Suprapubic skin (tissue), 4 donors: ENCODE measurements around the gene IDH3G. TPM values are rescaled to one million over a fixed set of nuclear protein-coding genes. Genes with fewer than 3 reads are reported as not detected.
"Not testable (repeated sequence)": the region's sequence is repeated elsewhere in the genome, so short reads cannot be mapped to it uniquely, and the experiment has no call there.

Experiments used
- DNase-seq, 2 donors: peaks; one replicate each; pipeline ENCODE4 v3.0.0-alpha.2; 2019; ENCODE audit warnings: low spot score in 2 of 2
- H3K27ac ChIP-seq: fragments of 200-600 bp; sonication (generic); one replicate; pipeline ENCODE4 v1.5.1; 2019
- H3K27me3 ChIP-seq: fragments of 200-600 bp; sonication (generic); one replicate; pipeline ENCODE4 v1.5.1; 2019
- H3K36me3 ChIP-seq: fragments of 200-600 bp; sonication (generic); one replicate; pipeline ENCODE4 v1.5.1; 2019
- H3K4me1 ChIP-seq: fragments of 200-600 bp; sonication (generic); one replicate; pipeline ENCODE4 v1.5.1; 2019
- H3K4me3 ChIP-seq: fragments of 200-600 bp; sonication (generic); one replicate; pipeline ENCODE4 v1.5.1; 2019; ENCODE audit warnings: mild to moderate bottlenecking
- H3K9me3 ChIP-seq: fragments of 200-600 bp; sonication (generic); one replicate; pipeline ENCODE4 v1.5.1; 2019
- EP300 ChIP-seq: sonication (generic); formaldehyde crosslinking; IDR thresholded peaks from one replicate; pipeline ENCODE4 v1.6.1; 2017; ENCODE audit warnings: antibody characterized with exemption
- POLR2A ChIP-seq, 2 donors: fragments of 450-650 bp; IDR thresholded peaks; one replicate each; pipeline ENCODE4 v1.6.1; 2017; ENCODE audit warnings: antibody characterized with exemption in 2 of 2, mild to moderate bottlenecking in 2 of 2, moderate library complexity in 2 of 2
- POLR2AphosphoS5 ChIP-seq, 3 donors: sonication (generic); formaldehyde crosslinking; IDR thresholded peaks; one replicate each; pipeline ENCODE4 v1.6.1; 2017; ENCODE audit warnings: antibody characterized with exemption in 3 of 3
- WGBS: methylation state at CpG from one replicate; pipeline ENCODE4 v1.1.5; 2018; 5-methylcytosine and 5-hydroxymethylcytosine counted together
- total RNA-seq, 4 donors: library from RNA; depleted of rRNA; stranded (reverse); fragments of >200 nt; gene quantifications; one replicate each; pipeline ENCODE4 v1.1.0, GENCODE V29; 2016
- TF ChIP-seq, protein P1 (sequence below), 2 donors: fragments of 200-600 bp in 1 of 2; fragments of 450-650 bp in 1 of 2; sonication (generic) in 1 of 2; IDR thresholded peaks; one replicate each; pipeline ENCODE4 v1.5.1; 2016 to 2019; ENCODE audit warnings: antibody characterized with exemption in 2 of 2, mild to moderate bottlenecking in 1 of 2, moderate library complexity in 1 of 2

Gene IDH3G
- total RNA-seq, 4 donors from 2014 or later, result 58.1 to 105 (median 93.8) TPM

- WGBS, result 92% methylated on average over 13 of the region's 14 CpGs
- not testable (repeated sequence) for H3K27me3 ChIP-seq, H3K36me3 ChIP-seq, H3K27ac ChIP-seq, H3K9me3 ChIP-seq, H3K4me3 ChIP-seq
- peaks cover 15% of the 10 kb centered on the region for H3K4me1 ChIP-seq
- peak in 1 of 2 donors; percentile 44 for DNase-seq
Observed at GRCh38 chrX:153742111-153742510, 52.1 kb downstream of the IDH3G start.

DNA sequence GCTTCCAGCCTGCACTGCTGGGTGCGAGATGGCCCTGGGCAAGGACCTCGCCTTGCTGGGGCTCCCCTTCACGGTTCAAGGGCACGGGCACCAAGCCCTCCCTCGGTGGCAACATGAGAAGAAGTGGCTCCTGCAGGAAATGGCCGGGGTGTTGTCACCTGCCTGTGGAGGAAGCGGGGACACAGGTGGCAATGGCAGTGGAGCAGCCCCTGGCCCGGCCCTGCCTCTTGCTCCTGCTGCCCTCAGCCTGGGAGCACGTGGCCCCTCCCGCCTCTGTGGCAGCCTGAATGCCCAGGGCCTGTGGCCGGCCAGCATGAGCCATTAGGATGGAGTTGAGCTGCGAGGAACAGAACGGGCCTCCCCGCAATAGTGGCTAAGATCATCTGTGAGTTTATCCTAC is 52.7 kb downstream of the IDH3G start:
- TF ChIP-seq, protein P1, sequence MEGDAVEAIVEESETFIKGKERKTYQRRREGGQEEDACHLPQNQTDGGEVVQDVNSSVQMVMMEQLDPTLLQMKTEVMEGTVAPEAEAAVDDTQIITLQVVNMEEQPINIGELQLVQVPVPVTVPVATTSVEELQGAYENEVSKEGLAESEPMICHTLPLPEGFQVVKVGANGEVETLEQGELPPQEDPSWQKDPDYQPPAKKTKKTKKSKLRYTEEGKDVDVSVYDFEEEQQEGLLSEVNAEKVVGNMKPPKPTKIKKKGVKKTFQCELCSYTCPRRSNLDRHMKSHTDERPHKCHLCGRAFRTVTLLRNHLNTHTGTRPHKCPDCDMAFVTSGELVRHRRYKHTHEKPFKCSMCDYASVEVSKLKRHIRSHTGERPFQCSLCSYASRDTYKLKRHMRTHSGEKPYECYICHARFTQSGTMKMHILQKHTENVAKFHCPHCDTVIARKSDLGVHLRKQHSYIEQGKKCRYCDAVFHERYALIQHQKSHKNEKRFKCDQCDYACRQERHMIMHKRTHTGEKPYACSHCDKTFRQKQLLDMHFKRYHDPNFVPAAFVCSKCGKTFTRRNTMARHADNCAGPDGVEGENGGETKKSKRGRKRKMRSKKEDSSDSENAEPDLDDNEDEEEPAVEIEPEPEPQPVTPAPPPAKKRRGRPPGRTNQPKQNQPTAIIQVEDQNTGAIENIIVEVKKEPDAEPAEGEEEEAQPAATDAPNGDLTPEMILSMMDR (IDR thresholded peaks at IDR 0.05), result no peak
- TF ChIP-seq POLR2A (IDR thresholded peaks at IDR 0.05) (no peak), EP300 (no peak), POLR2AphosphoS5 (IDR thresholded peaks at IDR 0.05) (no peak)
- Histone ChIP-seq H3K27me3 (no peaks in the 10 kb centered on the region), H3K4me3 (no peak overlapping the region), H3K27ac (no peak overlapping the region), H3K4me1 (peaks cover 15% of the 10 kb centered on the region), H3K36me3 (no peaks in the 10 kb centered on the region), H3K9me3 (no peaks in the 10 kb centered on the region)
- 93% methylated on average over 3 of the region's 14 CpGs for WGBS
- DNase-seq, result peak in 1 of 2 donors; percentile 48

DNA sequence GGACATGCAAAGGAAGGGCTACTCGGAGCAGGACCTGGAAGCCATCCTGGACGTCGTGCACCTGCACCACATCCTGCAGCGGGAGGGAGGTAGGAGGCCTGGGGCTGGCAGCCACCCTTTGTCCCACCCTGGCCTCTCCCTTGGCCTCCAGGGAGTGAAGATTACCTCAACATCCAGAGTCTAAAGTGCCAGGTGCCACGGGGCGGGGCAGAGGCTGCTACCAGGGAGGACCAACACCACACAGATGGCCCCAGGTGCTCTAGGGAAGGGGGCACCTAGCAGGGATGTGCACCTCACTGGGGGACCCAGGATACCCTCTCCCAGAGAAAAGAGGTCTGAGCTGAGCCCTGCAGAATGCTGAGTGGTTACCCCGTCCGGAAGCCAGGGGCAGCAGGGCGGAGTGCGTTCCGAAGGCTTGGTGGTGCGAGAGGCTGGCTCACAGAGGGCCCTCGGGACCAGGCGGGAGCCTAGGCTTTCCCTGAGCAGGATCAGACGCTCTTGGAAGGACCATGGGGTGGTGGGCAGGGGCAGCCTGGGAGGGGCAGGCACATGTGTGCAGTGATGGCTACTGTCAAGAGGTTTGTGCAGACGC is 53.4 kb downstream of the IDH3G start:
- Histone ChIP-seq H3K27me3 (no peaks in the 10 kb centered on the region), H3K36me3 (no peaks in the 10 kb centered on the region), H3K4me1 (peaks cover 15% of the 10 kb centered on the region), H3K4me3 (no peak overlapping the region), H3K27ac (no peak overlapping the region), H3K9me3 (no peaks in the 10 kb centered on the region)
- no peak for TF ChIP-seq POLR2A (IDR thresholded peaks at IDR 0.05)
- TF ChIP-seq, protein P1 (IDR thresholded peaks at IDR 0.05), result no peak
- TF ChIP-seq EP300, result no peak
- TF ChIP-seq POLR2AphosphoS5 (IDR thresholded peaks at IDR 0.05), result no peak
- DNase-seq, result peak in 1 of 2 donors; percentile 44
- 83% methylated on average over 7 of the region's 16 CpGs for WGBS

DNA sequence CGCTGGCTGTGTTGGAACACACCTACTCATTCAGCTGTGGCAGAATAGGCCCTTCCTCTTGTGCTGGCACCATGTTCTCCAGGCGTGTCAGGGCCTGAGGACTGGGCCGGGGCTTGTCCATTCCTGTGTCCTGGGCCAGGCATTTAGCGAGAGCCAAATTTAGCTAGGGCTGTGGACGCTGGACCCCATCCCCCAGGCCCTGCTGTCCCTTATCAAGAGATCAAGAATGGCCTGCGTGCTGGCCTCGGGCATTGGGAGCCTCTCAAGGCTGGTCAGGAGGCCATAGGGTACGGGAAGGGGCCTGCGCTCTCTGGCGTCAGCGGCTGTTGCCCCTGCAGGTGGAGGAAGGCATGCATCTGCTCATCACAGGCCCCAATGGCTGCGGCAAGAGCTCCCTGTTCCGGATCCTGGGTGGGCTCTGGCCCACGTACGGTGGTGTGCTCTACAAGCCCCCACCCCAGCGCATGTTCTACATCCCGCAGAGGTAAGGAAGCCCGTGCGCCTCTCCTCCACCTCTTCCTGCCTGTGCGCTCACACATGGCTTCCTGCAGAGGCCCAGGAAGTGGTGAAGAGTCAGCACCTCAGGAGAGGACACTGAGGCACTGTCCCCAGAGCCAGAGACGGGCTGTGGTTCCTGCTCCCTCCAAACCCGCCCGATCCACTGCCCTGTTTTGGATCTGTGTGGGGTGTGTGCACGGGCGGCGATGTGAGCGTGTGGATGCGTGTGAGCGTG is 54.3 kb downstream of the IDH3G start:
- peak in 1 of 2 donors; percentile 52 for DNase-seq
- no peak overlapping the region for H3K4me3 ChIP-seq
- WGBS, result 86% methylated on average over 22 of the region's 29 CpGs
- no peak overlapping the region for H3K27ac ChIP-seq
- peaks cover 15% of the 10 kb centered on the region for H3K4me1 ChIP-seq
- no peaks in the 10 kb centered on the region for H3K9me3 ChIP-seq
- no peaks in the 10 kb centered on the region for H3K27me3 ChIP-seq
- no peaks in the 10 kb centered on the region for H3K36me3 ChIP-seq
- TF ChIP-seq POLR2A (IDR thresholded peaks at IDR 0.05) (no peak), POLR2AphosphoS5 (IDR thresholded peaks at IDR 0.05) (no peak), EP300 (no peak)
- TF ChIP-seq, protein P1 (IDR thresholded peaks at IDR 0.05), result no peak

- no peaks in the 10 kb centered on the region for H3K9me3 ChIP-seq
- DNase-seq, result peak in 1 of 2 donors; percentile 45
- H3K27ac ChIP-seq, result no peak overlapping the region
- no peaks in the 10 kb centered on the region for H3K27me3 ChIP-seq
- TF ChIP-seq POLR2A (IDR thresholded peaks at IDR 0.05) (no peak), EP300 (no peak), POLR2AphosphoS5 (IDR thresholded peaks at IDR 0.05) (no peak)
- TF ChIP-seq, protein P1 (IDR thresholded peaks at IDR 0.05), result no peak
- 90% methylated on average over 6 of the region's 27 CpGs for WGBS
- no peak overlapping the region for H3K4me3 ChIP-seq
- peaks cover 6% of the 10 kb centered on the region for H3K4me1 ChIP-seq
- H3K36me3 ChIP-seq, result no peaks in the 10 kb centered on the region
Observed at GRCh38 chrX:153738056-153738605, 56.0 kb downstream of the IDH3G start.
